ENCODE measurements around the gene DHX58. TPM values are rescaled to one million over a fixed set of nuclear protein-coding genes. Genes with fewer than 3 reads are reported as not detected.

Gene DHX58
- total RNA-seq, 2 donors from 2014 or later, result 39.6 to 40.2 TPM

- no peaks in the 10 kb centered on the region for H3K36me3 Mint-ChIP-seq
- DNase-seq (ENCODE audit: low spot score in 2 of 2) (no peak), ATAC-seq (no peak)
- H3K27ac Mint-ChIP-seq, result no peak overlapping the region
- no peaks in the 10 kb centered on the region for H3K9me3 Mint-ChIP-seq
Measured at GRCh38 chr17:42077755-42078154, 34.8 kb downstream of the DHX58 start.

- no peak for DNase-seq (ENCODE audit: low spot score in 2 of 2)
- no peaks in the 10 kb centered on the region for H3K9me3 Mint-ChIP-seq
- H3K27ac Mint-ChIP-seq, result no peak overlapping the region
- H3K36me3 Mint-ChIP-seq, result no peaks in the 10 kb centered on the region
- no peak for ATAC-seq
Measured at GRCh38 chr17:42076797-42077559, 35.5 kb downstream of the DHX58 start.

- ATAC-seq (no peak), DNase-seq (ENCODE audit: low spot score in 2 of 2) (no peak)
- no peaks in the 10 kb centered on the region for H3K9me3 Mint-ChIP-seq
- no peak overlapping the region for H3K27ac Mint-ChIP-seq
- no peaks in the 10 kb centered on the region for H3K36me3 Mint-ChIP-seq
Measured at GRCh38 chr17:42075789-42076188, 36.7 kb downstream of the DHX58 start.

- peak; percentile 25 to 29 for ATAC-seq
- Mint-ChIP-seq H3K36me3 (no peaks in the 10 kb centered on the region), H3K9me3 (no peaks in the 10 kb centered on the region), H3K27ac (no peak overlapping the region)
- DNase-seq (ENCODE audit: low spot score in 2 of 2), result no peak
Measured at GRCh38 chr17:42072323-42073187, 40.0 kb downstream of the DHX58 start.

GRCh38 chr17:42071810-42072209 lies 40.7 kb downstream of the DHX58 start:
- no peaks in the 10 kb centered on the region for H3K36me3 Mint-ChIP-seq
- H3K9me3 Mint-ChIP-seq, result no peaks in the 10 kb centered on the region
- ATAC-seq (no peak), DNase-seq (ENCODE audit: low spot score in 2 of 2) (no peak)
- no peak overlapping the region for H3K27ac Mint-ChIP-seq

- Mint-ChIP-seq H3K36me3 (no peaks in the 10 kb centered on the region), H3K9me3 (no peaks in the 10 kb centered on the region), H3K27ac (no peak overlapping the region)
- no peak for ATAC-seq
- no peak for DNase-seq (ENCODE audit: low spot score in 2 of 2)
Measured at GRCh38 chr17:42068979-42069378, 43.5 kb downstream of the DHX58 start.

GRCh38 chr17:42067371-42068091 lies 45.0 kb downstream of the DHX58 start:
- DNase-seq (ENCODE audit: low spot score in 2 of 2), result peak; percentile 62 to 81
- no peaks in the 10 kb centered on the region for H3K36me3 Mint-ChIP-seq

GRCh38 chr17:42065201-42065600 lies 47.3 kb downstream of the DHX58 start:
- H3K9me3 Mint-ChIP-seq, result no peaks in the 10 kb centered on the region
- no peak for ATAC-seq
- peak overlapping the region in 1 of 2 donors; percentile 85 for H3K27ac Mint-ChIP-seq

More at GRCh38 chr17:42067371-42068091, 45.0 kb downstream of the DHX58 start:
- peak; percentile 41 to 64 for ATAC-seq
- no peaks in the 10 kb centered on the region for H3K9me3 Mint-ChIP-seq
- H3K27ac Mint-ChIP-seq, result no peak overlapping the region

GRCh38 chr17:42062681-42063080 lies 49.8 kb downstream of the DHX58 start:
- Mint-ChIP-seq H3K36me3 (no peaks in the 10 kb centered on the region), H3K9me3 (no peaks in the 10 kb centered on the region), H3K27ac (peak overlapping the region in 1 of 2 donors; percentile 85)
- no peak for ATAC-seq
- DNase-seq (ENCODE audit: low spot score in 2 of 2), result no peak

More at GRCh38 chr17:42065201-42065600, 47.3 kb downstream of the DHX58 start:
- no peak for DNase-seq (ENCODE audit: low spot score in 2 of 2)
- no peaks in the 10 kb centered on the region for H3K36me3 Mint-ChIP-seq

- Mint-ChIP-seq H3K36me3 (no peaks in the 10 kb centered on the region), H3K27ac (no peak overlapping the region), H3K9me3 (no peaks in the 10 kb centered on the region)
- no peak for ATAC-seq
- DNase-seq (ENCODE audit: low spot score in 2 of 2), result no peak
Measured at GRCh38 chr17:42061646-42062487, 50.6 kb downstream of the DHX58 start.

- DNase-seq (ENCODE audit: low spot score in 2 of 2) (no peak), ATAC-seq (no peak)
- H3K9me3 Mint-ChIP-seq, result no peaks in the 10 kb centered on the region
- H3K27ac Mint-ChIP-seq, result no peak overlapping the region
- H3K36me3 Mint-ChIP-seq, result no peaks in the 10 kb centered on the region
Measured at GRCh38 chr17:42060231-42060630, 52.3 kb downstream of the DHX58 start.

GRCh38 chr17:42059815-42060214 lies 52.7 kb downstream of the DHX58 start:
- no peak for ATAC-seq
- no peak for DNase-seq (ENCODE audit: low spot score in 2 of 2)
- H3K27ac Mint-ChIP-seq, result no peak overlapping the region
- H3K9me3 Mint-ChIP-seq, result no peaks in the 10 kb centered on the region
- H3K36me3 Mint-ChIP-seq, result no peaks in the 10 kb centered on the region

GRCh38 chr17:42058063-42058462 lies 54.5 kb downstream of the DHX58 start:
- Mint-ChIP-seq H3K9me3 (no peaks in the 10 kb centered on the region), H3K27ac (no peak overlapping the region)
- no peak for ATAC-seq

GRCh38 chr17:42056635-42057034 lies 55.9 kb downstream of the DHX58 start:
- H3K36me3 Mint-ChIP-seq, result no peaks in the 10 kb centered on the region
- DNase-seq (ENCODE audit: low spot score in 2 of 2), result no peak

More at GRCh38 chr17:42058063-42058462, 54.5 kb downstream of the DHX58 start:
- no peak for DNase-seq (ENCODE audit: low spot score in 2 of 2)
- no peaks in the 10 kb centered on the region for H3K36me3 Mint-ChIP-seq

GRCh38 chr17:42055496-42055895 lies 57.0 kb downstream of the DHX58 start:
- Mint-ChIP-seq H3K27ac (no peak overlapping the region), H3K9me3 (no peaks in the 10 kb centered on the region), H3K36me3 (no peaks in the 10 kb centered on the region)
- DNase-seq (ENCODE audit: low spot score in 2 of 2) (no peak), ATAC-seq (peak in 1 of 2 donors; percentile 57)

More at GRCh38 chr17:42056635-42057034, 55.9 kb downstream of the DHX58 start:
- no peaks in the 10 kb centered on the region for H3K9me3 Mint-ChIP-seq
- no peak overlapping the region for H3K27ac Mint-ChIP-seq
- no peak for ATAC-seq

GRCh38 chr17:42055027-42055426 lies 57.5 kb downstream of the DHX58 start:
- H3K27ac Mint-ChIP-seq, result no peak overlapping the region
- H3K36me3 Mint-ChIP-seq, result no peaks in the 10 kb centered on the region
- no peak for DNase-seq (ENCODE audit: low spot score in 2 of 2)
- no peaks in the 10 kb centered on the region for H3K9me3 Mint-ChIP-seq
- no peak for ATAC-seq

All from activated naive CD4-positive, alpha-beta T cell treated with anti-CD3 and anti-CD28 coated beads, Interleukin-2, amount 50 U/mL, for 72 hours (primary cell).